Measurements from ENCODE around the gene GPR148.

- no peak for TF ChIP-seq CTCF (IDR thresholded peaks at IDR 0.05; ENCODE audit: insufficient read depth, low read depth, low read length)
- TF ChIP-seq EZH2 (IDR thresholded peaks at IDR 0.05; ENCODE audit: insufficient read depth, low read length), result no peak
Observed at GRCh38 chr2:130724455-130724854, 4.4 kb upstream of the GPR148 start.

All from astrocyte (in vitro differentiated cells and primary cell).